ENCODE data around the gene SPDYE8. TPM values are rescaled to one million over a fixed set of nuclear protein-coding genes. Genes with fewer than 3 reads are reported as not detected.
"Not testable (repeated sequence)": the region's sequence is repeated elsewhere in the genome, so short reads cannot be mapped to it uniquely, and the experiment has no call there.

Gene SPDYE8, protein sequence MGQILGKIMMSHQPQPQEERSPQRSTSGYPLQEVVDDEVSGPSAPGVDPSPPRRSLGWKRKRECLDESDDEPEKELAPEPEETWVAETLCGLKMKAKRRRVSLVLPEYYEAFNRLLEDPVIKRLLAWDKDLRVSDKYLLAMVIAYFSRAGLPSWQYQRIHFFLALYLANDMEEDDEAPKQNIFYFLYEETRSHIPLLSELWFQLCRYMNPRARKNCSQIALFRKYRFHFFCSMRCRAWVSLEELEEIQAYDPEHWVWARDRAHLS
- total RNA-seq (2014; rRNA removed; shearing (Covaris generic); ENCODE audit: low replicate concordance) = not detected in 2 replicates

DNA sequence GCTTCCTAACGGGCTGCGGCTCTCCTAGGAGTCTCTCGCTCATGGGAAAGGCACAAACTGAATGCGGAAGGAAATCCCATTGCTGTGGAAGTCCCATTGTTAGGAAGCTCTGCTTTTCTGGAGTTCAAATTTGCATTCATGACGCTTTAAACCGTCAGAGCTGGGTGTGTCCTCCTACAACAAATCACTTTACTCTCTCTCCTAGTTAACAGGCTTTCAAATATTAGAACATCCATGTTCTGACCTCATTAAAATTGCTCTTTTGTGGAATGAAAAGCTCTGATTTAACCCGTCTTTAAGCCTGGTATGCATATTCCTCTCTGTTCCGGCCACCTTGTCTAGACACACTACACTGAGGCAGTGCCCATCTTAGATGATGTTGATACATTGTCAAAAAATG, at the start of gene SPDYE8:
Gene SPDYE8, minus strand, starts transcription at position 101 of the 400 bp plus-strand sequence. CDS start 1,800 bp downstream, outside the sequence.
- H2AFZ ChIP-seq (ENCODE audit: low read length); H3K4me3 ChIP-seq (ENCODE audit: low read length); H3K79me2 ChIP-seq (ENCODE audit: low read length); DNase-seq; H3K9me3 ChIP-seq (ENCODE audit: low read length); H3K4me1 ChIP-seq (ENCODE audit: low read length); H3K27me3 ChIP-seq (ENCODE audit: low read length); H4K20me1 ChIP-seq (ENCODE audit: insufficient read depth, low read depth, low read length); H3K27ac ChIP-seq (ENCODE audit: low read length); H3K4me2 ChIP-seq (ENCODE audit: low read depth, low read length, poor library complexity, severe bottlenecking); H3K9ac ChIP-seq (ENCODE audit: low read length); H3K9me2 ChIP-seq (replicated peaks; ENCODE audit: insufficient read depth, low read length); H3K36me3 ChIP-seq (ENCODE audit: insufficient read depth, low read length): not testable (repeated sequence)

DNA sequence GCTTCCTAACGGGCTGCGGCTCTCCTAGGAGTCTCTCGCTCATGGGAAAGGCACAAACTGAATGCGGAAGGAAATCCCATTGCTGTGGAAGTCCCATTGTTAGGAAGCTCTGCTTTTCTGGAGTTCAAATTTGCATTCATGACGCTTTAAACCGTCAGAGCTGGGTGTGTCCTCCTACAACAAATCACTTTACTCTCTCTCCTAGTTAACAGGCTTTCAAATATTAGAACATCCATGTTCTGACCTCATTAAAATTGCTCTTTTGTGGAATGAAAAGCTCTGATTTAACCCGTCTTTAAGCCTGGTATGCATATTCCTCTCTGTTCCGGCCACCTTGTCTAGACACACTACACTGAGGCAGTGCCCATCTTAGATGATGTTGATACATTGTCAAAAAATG, 28.2 kb upstream of the SPDYE8 start, which contains the start of gene SPDYE11:
Gene SPDYE11, minus strand, starts transcription at position 101 of the 400 bp plus-strand sequence. CDS start 1,800 bp downstream, outside the sequence.
- not testable (repeated sequence) for H3K79me2 ChIP-seq (ENCODE audit: low read length)

DNA sequence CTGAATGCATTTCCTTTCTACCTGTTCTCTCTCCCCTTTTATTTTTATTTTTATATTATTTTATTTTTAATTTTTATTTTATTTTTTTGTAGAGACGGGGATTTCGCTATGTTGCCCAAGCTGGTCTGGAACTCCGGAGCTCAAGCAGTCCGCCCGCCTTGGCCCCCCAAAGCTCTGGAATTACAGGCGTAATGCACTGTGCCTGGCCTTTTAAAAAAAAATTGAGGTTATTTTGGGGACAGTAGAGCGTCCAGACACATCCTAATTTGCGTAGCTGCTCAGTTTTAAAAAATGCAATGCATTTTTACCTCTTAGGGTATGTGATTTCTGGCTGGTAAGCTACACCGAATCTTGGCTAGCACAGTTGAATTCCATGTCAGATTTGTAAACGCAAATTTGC, 23.1 kb downstream of the SPDYE8 start:
- H2AFZ ChIP-seq (ENCODE audit: low read length); H3K36me3 ChIP-seq (ENCODE audit: insufficient read depth, low read length); H3K9me3 ChIP-seq (ENCODE audit: low read length); H4K20me1 ChIP-seq (ENCODE audit: insufficient read depth, low read depth, low read length); H3K9me2 ChIP-seq (replicated peaks; ENCODE audit: insufficient read depth, low read length); DNase-seq; H3K27me3 ChIP-seq (ENCODE audit: low read length); H3K79me2 ChIP-seq (ENCODE audit: low read length); H3K4me1 ChIP-seq (ENCODE audit: low read length): not testable (repeated sequence)
- Histone ChIP-seq H3K27ac (ENCODE audit: low read length) (peak overlapping the region; percentile 76), H3K4me2 (ENCODE audit: low read depth, low read length, poor library complexity, severe bottlenecking) (peak overlapping the region; percentile 69), H3K9ac (ENCODE audit: low read length) (peak overlapping the region; percentile 61), H3K4me3 (ENCODE audit: low read length) (peak overlapping the region; percentile 60)

More for the DNA sequence above, 28.2 kb upstream of the SPDYE8 start, which contains the start of gene SPDYE11:
- H3K4me3 ChIP-seq (ENCODE audit: low read length); DNase-seq; H3K27ac ChIP-seq (ENCODE audit: low read length); H3K9me2 ChIP-seq (replicated peaks; ENCODE audit: insufficient read depth, low read length); H3K4me1 ChIP-seq (ENCODE audit: low read length); H3K27me3 ChIP-seq (ENCODE audit: low read length); H3K4me2 ChIP-seq (ENCODE audit: low read depth, low read length, poor library complexity, severe bottlenecking); H3K36me3 ChIP-seq (ENCODE audit: insufficient read depth, low read length); H2AFZ ChIP-seq (ENCODE audit: low read length); H3K9ac ChIP-seq (ENCODE audit: low read length); H3K9me3 ChIP-seq (ENCODE audit: low read length); H4K20me1 ChIP-seq (ENCODE audit: insufficient read depth, low read depth, low read length): not testable (repeated sequence)

DNA sequence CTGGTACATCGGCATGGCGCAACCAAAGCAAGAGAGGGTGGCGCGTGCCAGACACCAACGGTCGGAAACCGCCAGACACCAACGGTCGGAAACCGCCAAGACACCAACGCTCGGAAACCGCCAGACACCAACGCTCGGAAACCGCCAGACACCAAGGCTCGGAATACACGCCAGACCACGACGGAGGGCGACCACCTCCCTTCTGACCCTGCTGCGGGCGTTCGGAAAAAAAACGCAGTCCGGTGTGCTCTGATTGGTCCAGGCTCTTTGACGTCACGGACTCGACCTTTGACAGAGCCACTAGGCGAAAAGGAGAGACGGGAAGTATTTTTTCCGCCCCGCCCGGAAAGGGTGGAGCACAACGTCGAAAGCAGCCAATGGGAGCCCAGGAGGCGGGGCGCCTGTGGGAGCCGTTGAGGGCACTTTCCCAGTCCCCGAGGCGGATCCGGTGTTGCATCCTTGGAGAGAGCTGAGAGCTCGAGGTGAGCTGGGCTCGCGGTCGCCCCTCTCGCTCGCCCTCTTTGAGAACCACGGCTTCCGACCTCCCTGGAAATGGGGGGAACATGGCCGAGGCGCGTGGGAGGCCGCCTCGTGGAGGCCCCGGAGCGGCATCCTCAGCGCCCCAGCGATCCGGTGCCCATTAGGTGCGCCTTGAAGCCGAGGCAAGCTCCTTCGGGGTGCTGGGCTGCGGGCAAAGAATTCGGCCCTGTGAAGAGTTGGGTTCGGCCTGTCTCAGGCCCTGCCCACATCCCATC, 23.7 kb downstream of the SPDYE8 start:
- not testable (repeated sequence) for H3K36me3 ChIP-seq (ENCODE audit: insufficient read depth, low read length); H2AFZ ChIP-seq (ENCODE audit: low read length); H4K20me1 ChIP-seq (ENCODE audit: insufficient read depth, low read depth, low read length); H3K9me3 ChIP-seq (ENCODE audit: low read length); H3K79me2 ChIP-seq (ENCODE audit: low read length); H3K9me2 ChIP-seq (replicated peaks; ENCODE audit: insufficient read depth, low read length); H3K27me3 ChIP-seq (ENCODE audit: low read length); H3K4me1 ChIP-seq (ENCODE audit: low read length); DNase-seq
- H3K4me2 ChIP-seq (ENCODE audit: low read depth, low read length, poor library complexity, severe bottlenecking) = peak overlapping the region; percentile 49
- H3K27ac ChIP-seq (ENCODE audit: low read length) = peak overlapping the region; percentile 76
- H3K4me3 ChIP-seq (ENCODE audit: low read length) = peak overlapping the region; percentile 68
- peak overlapping the region; percentile 72 for H3K9ac ChIP-seq (ENCODE audit: low read length)

DNA sequence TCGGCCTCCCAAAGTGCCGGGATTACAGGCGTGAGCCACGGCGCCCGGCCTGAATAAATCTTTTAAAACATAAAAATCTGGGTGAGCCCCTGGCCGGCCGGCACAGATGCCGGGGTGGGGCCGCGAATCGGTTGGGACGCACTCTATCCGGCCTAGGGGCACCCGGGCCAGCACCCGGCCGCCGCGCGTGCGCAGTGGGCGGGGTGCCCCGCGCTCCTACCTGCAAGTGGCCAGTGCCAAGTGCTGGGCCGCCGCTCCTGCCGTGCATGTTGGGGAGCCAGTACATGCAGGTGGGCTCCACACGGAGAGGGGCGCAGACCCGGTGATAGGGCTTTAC, 24.2 kb downstream of the SPDYE8 start:
- peak overlapping the region; percentile 72 for H3K9ac ChIP-seq (ENCODE audit: low read length)
- H3K27ac ChIP-seq (ENCODE audit: low read length) = 0 out of 2 replicates have a peak overlapping the region, but pooled peaks have one; percentile 49
- not testable (repeated sequence) for DNase-seq; H4K20me1 ChIP-seq (ENCODE audit: insufficient read depth, low read depth, low read length); H3K9me3 ChIP-seq (ENCODE audit: low read length); H3K4me1 ChIP-seq (ENCODE audit: low read length); H3K27me3 ChIP-seq (ENCODE audit: low read length); H3K36me3 ChIP-seq (ENCODE audit: insufficient read depth, low read length); H3K79me2 ChIP-seq (ENCODE audit: low read length); H3K9me2 ChIP-seq (replicated peaks; ENCODE audit: insufficient read depth, low read length); H2AFZ ChIP-seq (ENCODE audit: low read length)
- peak overlapping the region; percentile 42 for H3K4me2 ChIP-seq (ENCODE audit: low read depth, low read length, poor library complexity, severe bottlenecking)
- peak overlapping the region; percentile 68 for H3K4me3 ChIP-seq (ENCODE audit: low read length)

DNA sequence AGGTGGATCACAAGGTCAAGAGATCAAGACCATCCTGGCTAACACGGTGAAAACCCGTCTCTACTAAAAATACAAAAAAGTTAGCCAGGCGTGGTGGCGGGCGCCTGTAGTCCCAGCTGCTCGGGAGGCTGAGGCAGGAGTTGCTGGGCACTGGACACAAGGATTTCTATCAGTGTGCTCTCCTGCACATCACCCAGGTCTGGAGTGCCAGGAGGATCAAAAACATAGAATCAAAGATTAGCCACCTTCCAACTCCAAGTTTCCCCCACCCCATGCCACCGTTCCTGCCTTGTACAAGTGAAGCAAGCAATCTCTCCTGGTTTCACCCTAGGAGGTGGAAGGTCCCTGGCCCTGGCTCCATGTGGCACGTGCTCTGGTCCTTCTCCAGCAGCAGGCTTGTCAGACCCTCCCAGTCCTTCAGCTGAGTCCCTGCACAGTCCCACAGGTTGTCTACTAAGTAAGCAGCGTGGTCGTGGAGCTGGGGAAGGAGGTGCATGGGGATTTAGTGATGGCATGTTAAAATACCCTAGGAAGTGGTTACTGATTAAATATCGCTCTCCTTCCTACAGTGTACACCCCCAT, 31.6 kb downstream of the SPDYE8 start:
- not testable (repeated sequence) for H3K4me1 ChIP-seq (ENCODE audit: low read length); DNase-seq; H4K20me1 ChIP-seq (ENCODE audit: insufficient read depth, low read depth, low read length); H3K27me3 ChIP-seq (ENCODE audit: low read length); H3K9me2 ChIP-seq (replicated peaks; ENCODE audit: insufficient read depth, low read length); H3K9me3 ChIP-seq (ENCODE audit: low read length); H3K27ac ChIP-seq (ENCODE audit: low read length); H3K4me2 ChIP-seq (ENCODE audit: low read depth, low read length, poor library complexity, severe bottlenecking); H3K4me3 ChIP-seq (ENCODE audit: low read length); H2AFZ ChIP-seq (ENCODE audit: low read length); H3K9ac ChIP-seq (ENCODE audit: low read length); H3K79me2 ChIP-seq (ENCODE audit: low read length); H3K36me3 ChIP-seq (ENCODE audit: insufficient read depth, low read length)

DNA sequence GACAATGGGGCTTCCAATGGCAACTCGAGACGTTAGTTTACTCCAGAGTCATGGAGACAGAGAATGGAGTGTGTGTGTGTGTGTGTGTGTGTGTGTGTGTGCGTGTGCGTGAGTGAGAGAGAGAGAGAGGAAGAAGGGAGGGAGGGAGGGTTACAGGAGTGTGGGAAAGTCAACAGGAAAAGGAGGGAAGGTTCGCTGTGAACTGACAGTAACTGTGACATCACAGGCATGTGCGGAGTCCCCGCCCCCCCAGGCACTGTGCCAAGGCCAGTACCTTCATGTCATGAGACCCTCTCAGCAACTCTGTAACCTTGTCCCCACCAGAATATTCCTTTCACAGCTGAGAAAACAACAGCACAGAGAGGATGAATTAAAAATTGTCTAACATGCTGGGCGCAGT, 32.1 kb downstream of the SPDYE8 start:
- H3K9me3 ChIP-seq (ENCODE audit: low read length) = not testable (repeated sequence)

DNA sequence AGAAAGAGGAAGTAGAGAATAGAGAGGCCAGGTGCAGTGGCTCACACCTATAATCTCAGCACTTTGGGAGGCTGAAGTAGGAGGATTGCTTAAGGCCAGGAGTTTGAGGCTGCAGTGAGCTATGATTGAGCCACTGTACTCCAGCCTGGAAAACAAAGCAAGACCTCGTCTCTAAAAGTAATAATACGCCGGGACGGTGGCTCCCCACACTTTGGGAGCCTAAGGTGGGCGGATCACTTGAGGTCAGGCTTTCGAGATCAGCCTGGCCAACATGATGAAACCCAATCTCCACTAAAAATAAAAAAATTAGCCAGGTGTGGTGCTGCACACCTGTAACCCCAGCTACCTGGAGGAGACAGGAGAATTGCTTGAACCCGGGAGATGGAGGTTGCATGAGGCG, 34.1 kb downstream of the SPDYE8 start:
- not testable (repeated sequence) for H3K9ac ChIP-seq (ENCODE audit: low read length); H3K27me3 ChIP-seq (ENCODE audit: low read length); H3K4me1 ChIP-seq (ENCODE audit: low read length); DNase-seq; H2AFZ ChIP-seq (ENCODE audit: low read length); H3K79me2 ChIP-seq (ENCODE audit: low read length); H3K36me3 ChIP-seq (ENCODE audit: insufficient read depth, low read length); H3K27ac ChIP-seq (ENCODE audit: low read length); H4K20me1 ChIP-seq (ENCODE audit: insufficient read depth, low read depth, low read length); H3K9me3 ChIP-seq (ENCODE audit: low read length); H3K4me2 ChIP-seq (ENCODE audit: low read depth, low read length, poor library complexity, severe bottlenecking); H3K9me2 ChIP-seq (replicated peaks; ENCODE audit: insufficient read depth, low read length); H3K4me3 ChIP-seq (ENCODE audit: low read length)

More for the DNA sequence above, 32.1 kb downstream of the SPDYE8 start:
- not testable (repeated sequence) for H3K4me3 ChIP-seq (ENCODE audit: low read length); H2AFZ ChIP-seq (ENCODE audit: low read length); H3K9me2 ChIP-seq (replicated peaks; ENCODE audit: insufficient read depth, low read length); H3K27ac ChIP-seq (ENCODE audit: low read length); H3K9ac ChIP-seq (ENCODE audit: low read length); H3K4me2 ChIP-seq (ENCODE audit: low read depth, low read length, poor library complexity, severe bottlenecking); H3K4me1 ChIP-seq (ENCODE audit: low read length); H4K20me1 ChIP-seq (ENCODE audit: insufficient read depth, low read depth, low read length); DNase-seq; H3K36me3 ChIP-seq (ENCODE audit: insufficient read depth, low read length); H3K27me3 ChIP-seq (ENCODE audit: low read length); H3K79me2 ChIP-seq (ENCODE audit: low read length)
